Stomach smooth muscle (tissue), 2 donors: ENCODE measurements around the gene RPL11.
"Not testable (repeated sequence)": the region's sequence is repeated elsewhere in the genome, so short reads cannot be mapped to it uniquely, and the experiment has no call there.

Source experiments
- H3K27ac ChIP-seq: one replicate; pipeline ENCODE4 v1.7.0; 2013; ENCODE audit warnings: mild to moderate bottlenecking, low read length, inconsistent platforms
- H3K27me3 ChIP-seq, 2 donors: one replicate each; pipeline ENCODE4 v1.7.0; 2013; ENCODE audit warnings: low read length in 2 of 2; ENCODE audit not compliant: insufficient read depth in 2 of 2, control insufficient read depth in 1 of 2
- H3K36me3 ChIP-seq, 2 donors: one replicate each; pipeline ENCODE4 v1.7.0; 2013; ENCODE audit warnings: low read length in 2 of 2; ENCODE audit not compliant: control insufficient read depth in 2 of 2, insufficient read depth in 2 of 2
- H3K4me1 ChIP-seq: one replicate; pipeline ENCODE4 v1.7.0; 2013; ENCODE audit warnings: low read length; ENCODE audit not compliant: control insufficient read depth, insufficient read depth
- H3K4me3 ChIP-seq, 2 donors: one replicate each; pipeline ENCODE4 v1.7.0; 2013; ENCODE audit warnings: low read length in 2 of 2
- H3K9ac ChIP-seq, 2 donors: one replicate each; pipeline ENCODE4 v1.7.0; 2013; ENCODE audit warnings: low read length in 2 of 2, mild to moderate bottlenecking in 1 of 2
- H3K9me3 ChIP-seq, 2 donors: one replicate each; pipeline ENCODE4 v1.7.0; 2013; ENCODE audit warnings: low read length in 2 of 2; ENCODE audit not compliant: control insufficient read depth in 2 of 2
- donor health status: healthy.
- donor health status: Pancreatic carcinoma.

The RPL11 gene

DNA sequence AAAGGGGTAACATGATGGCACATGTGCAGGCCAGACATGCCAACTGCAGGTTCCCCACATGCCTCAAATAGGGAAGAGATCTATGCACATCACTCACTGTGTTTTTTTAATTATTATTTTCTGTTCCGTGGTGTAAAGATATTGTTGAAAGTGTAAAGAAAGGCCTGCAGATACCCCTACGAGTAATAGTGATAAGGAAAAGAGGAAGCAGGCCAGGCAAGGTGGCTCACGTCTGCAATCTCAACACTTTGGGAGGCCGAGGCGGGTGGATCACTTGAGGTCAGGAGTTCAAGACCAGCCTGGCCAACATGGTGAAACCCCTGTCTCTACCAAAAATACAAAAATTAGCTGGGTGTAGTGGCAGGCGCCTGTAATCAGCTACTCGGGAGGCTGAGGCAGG is 6.4 kb upstream of the RPL11 start:
- not testable (repeated sequence) for H3K9me3 ChIP-seq, H3K4me1 ChIP-seq, H3K9ac ChIP-seq, H3K4me3 ChIP-seq, H3K27ac ChIP-seq, H3K27me3 ChIP-seq, H3K36me3 ChIP-seq

GRCh38 chr1:23687680-23688079 is 3.9 kb upstream of the RPL11 start:
- not testable (repeated sequence) for H3K27me3 ChIP-seq, H3K4me3 ChIP-seq, H3K9ac ChIP-seq, H3K4me1 ChIP-seq, H3K36me3 ChIP-seq, H3K9me3 ChIP-seq, H3K27ac ChIP-seq

DNA sequence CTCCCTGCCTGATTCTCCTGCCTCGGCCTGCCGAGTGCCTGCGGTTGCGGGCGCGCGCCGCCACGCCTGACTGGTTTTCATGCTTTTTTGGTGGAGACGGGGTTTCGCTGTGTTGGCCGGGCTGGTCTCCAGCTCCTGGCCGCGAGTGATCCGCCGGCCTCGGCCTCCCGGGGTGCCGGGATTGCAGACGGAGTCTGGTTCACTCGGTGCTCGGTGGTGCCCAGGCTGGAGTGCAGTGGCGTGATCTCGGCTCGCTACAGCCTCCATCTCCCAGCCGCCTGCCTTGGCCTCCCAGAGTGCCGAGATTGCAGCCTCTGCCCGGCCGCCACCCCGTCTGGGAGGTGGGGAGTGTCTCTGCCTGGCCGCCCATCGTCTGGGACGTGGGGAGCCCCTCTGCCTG is 3.3 kb upstream of the RPL11 start:
- peaks cover 11% of the 10 kb centered on the region for H3K4me1 ChIP-seq
- H3K9me3 ChIP-seq, result not testable (repeated sequence)

GRCh38 chr1:23692308-23692871 is 784 bp downstream of the RPL11 start:
- Histone ChIP-seq H3K4me1 (peaks cover 17% of the 10 kb centered on the region), H3K9me3 (no peaks in the 10 kb centered on the region), H3K36me3 (peaks cover 38 to 41% of the 10 kb centered on the region in 2 donors), H3K4me3 (peak overlapping the region; percentile 97 to 100), H3K27me3 (no peaks in the 10 kb centered on the region), H3K27ac (peak overlapping the region; percentile 90), H3K9ac (peak overlapping the region; percentile 95 to 96)

More for the DNA sequence above, 3.3 kb upstream of the RPL11 start:
- not testable (repeated sequence) for H3K27me3 ChIP-seq, H3K4me3 ChIP-seq, H3K27ac ChIP-seq, H3K36me3 ChIP-seq, H3K9ac ChIP-seq

DNA sequence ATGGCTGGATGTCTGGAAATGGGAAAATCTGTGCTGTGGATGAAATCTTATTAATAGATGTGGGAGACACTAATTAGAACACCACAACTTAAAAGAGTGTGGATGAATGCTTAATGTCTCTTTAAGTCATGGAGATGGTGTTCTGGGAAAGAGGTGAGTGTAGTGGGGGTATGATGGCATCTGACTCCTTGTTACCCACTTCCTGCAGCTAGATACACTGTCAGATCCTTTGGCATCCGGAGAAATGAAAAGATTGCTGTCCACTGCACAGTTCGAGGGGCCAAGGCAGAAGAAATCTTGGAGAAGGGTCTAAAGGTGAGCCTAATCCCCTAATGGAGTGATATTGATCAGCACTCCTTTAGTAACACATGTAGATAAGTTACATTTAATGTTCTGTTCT is 2.0 kb downstream of the RPL11 start:
- H3K27ac ChIP-seq, result no peak overlapping the region
- H3K27me3 ChIP-seq, result no peaks in the 10 kb centered on the region
- no peak overlapping the region for H3K4me3 ChIP-seq
- peaks cover 49 to 50% of the 10 kb centered on the region in 2 donors for H3K36me3 ChIP-seq
- H3K9ac ChIP-seq, result peak overlapping the region in 1 of 2 donors; percentile 96
- no peaks in the 10 kb centered on the region for H3K9me3 ChIP-seq
- H3K4me1 ChIP-seq, result peaks cover 17% of the 10 kb centered on the region

GRCh38 chr1:23694371-23694770 is 2.8 kb downstream of the RPL11 start:
- Histone ChIP-seq H3K4me3 (no peak overlapping the region), H3K9ac (no peak overlapping the region), H3K27me3 (no peaks in the 10 kb centered on the region), H3K36me3 (peaks cover 51 to 53% of the 10 kb centered on the region in 2 donors), H3K9me3 (no peaks in the 10 kb centered on the region), H3K4me1 (peaks cover 17% of the 10 kb centered on the region), H3K27ac (no peak overlapping the region)

- H3K9ac ChIP-seq, result peak overlapping the region; percentile 21 to 32
- no peaks in the 10 kb centered on the region for H3K27me3 ChIP-seq
- no peaks in the 10 kb centered on the region for H3K9me3 ChIP-seq
- H3K36me3 ChIP-seq, result peaks cover 58 to 63% of the 10 kb centered on the region in 2 donors
- no peak overlapping the region for H3K27ac ChIP-seq
- H3K4me1 ChIP-seq, result peaks cover 17% of the 10 kb centered on the region
- H3K4me3 ChIP-seq, result no peak overlapping the region
These were observed 4.1 kb downstream of the RPL11 start for GRCh38 chr1:23695667-23696066.

- H3K4me1 ChIP-seq, result peaks cover 17% of the 10 kb centered on the region
- no peaks in the 10 kb centered on the region for H3K27me3 ChIP-seq
- no peak overlapping the region for H3K27ac ChIP-seq
- H3K9me3 ChIP-seq, result no peaks in the 10 kb centered on the region
- no peak overlapping the region for H3K4me3 ChIP-seq
- H3K36me3 ChIP-seq, result peaks cover 63 to 68% of the 10 kb centered on the region in 2 donors
- peak overlapping the region in 1 of 2 donors; percentile 15 for H3K9ac ChIP-seq
These were observed 4.9 kb downstream of the RPL11 start for GRCh38 chr1:23696335-23696989.

DNA sequence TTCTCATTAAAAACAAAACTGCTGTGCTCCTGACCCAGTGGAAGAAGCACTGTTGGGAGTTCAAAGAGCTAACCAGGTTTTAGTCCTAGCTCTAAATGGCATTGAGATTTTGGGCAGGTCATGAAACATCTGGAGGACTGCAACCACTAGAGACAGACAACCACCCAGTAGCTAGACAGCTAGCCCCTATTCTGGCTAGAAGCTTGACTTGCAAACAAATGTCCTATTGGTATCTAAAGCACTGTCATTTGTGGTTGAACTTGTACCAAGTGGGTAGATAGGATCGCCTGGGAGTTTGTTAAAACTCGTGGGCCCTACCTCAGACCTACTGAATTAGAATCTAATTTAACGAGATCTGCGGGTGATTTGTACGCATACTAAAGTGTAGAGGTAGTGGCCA is 6.9 kb downstream of the RPL11 start:
- Histone ChIP-seq H3K27ac (no peak overlapping the region), H3K27me3 (no peaks in the 10 kb centered on the region), H3K9me3 (no peaks in the 10 kb centered on the region), H3K4me3 (no peak overlapping the region), H3K4me1 (peaks cover 6% of the 10 kb centered on the region), H3K36me3 (peaks cover 64 to 72% of the 10 kb centered on the region in 2 donors), H3K9ac (no peak overlapping the region)

DNA sequence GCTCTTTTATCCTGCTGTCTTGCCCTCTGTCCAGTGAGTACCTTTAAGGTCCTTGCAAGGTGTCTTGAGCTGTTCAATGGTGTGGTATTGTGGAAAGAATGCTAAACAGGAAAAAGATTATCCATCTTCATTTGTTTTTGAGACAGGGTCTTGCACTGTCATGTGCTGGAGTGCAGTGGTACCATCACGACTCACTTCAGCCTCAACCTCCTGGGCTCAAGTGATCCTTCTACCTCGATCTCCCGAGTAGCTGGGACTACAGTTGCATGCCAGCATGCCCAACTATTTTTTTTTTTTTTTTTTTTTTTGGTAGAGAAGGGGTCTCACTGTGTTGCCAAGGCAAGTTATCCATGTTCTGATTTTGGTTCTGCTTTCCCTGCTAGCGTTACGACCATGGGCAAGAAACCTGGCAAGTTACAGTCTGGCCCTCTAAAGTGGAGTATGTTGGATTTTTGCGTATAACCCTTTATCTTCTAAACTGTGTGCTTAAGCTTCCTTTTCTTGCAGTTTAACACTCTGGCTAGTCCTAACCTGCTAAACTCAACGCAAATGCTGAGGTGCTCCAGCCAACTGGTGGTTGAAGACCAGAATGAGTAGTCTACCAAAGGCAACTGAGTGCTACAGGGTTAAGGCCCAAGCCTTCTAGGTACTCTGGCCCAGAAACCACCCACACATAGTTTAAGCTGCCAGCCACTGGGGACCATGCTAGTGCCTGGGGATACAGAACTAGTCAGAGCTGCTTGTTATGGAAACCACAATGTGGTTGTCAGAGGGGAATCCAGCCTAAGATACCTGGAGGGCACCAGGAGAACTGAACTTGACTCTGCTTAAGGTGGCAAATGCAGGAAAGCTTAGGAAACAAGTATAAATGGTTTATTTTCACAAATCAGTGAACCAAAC is 7.9 kb downstream of the RPL11 start:
- Histone ChIP-seq H3K27me3 (no peaks in the 10 kb centered on the region), H3K27ac (no peak overlapping the region), H3K36me3 (peaks cover 57 to 65% of the 10 kb centered on the region in 2 donors), H3K9ac (no peak overlapping the region), H3K9me3 (no peaks in the 10 kb centered on the region), H3K4me3 (no peak overlapping the region), H3K4me1 (no peaks in the 10 kb centered on the region)
